HG02610 (cell line): ENCODE data around the gene TTC23L.
"Not testable (repeated sequence)": the region's sequence is repeated elsewhere in the genome, so short reads cannot be mapped to it uniquely, and the experiment has no call there.

Experiments used
- ATAC-seq: cut with Tn5 transposase; IDR thresholded peaks from one replicate; pipeline ENCODE4 v1.9.1; 2021; ENCODE audit warnings: mild to moderate bottlenecking, moderate library complexity; ENCODE audit not compliant: unreplicated experiment

Gene TTC23L, protein sequence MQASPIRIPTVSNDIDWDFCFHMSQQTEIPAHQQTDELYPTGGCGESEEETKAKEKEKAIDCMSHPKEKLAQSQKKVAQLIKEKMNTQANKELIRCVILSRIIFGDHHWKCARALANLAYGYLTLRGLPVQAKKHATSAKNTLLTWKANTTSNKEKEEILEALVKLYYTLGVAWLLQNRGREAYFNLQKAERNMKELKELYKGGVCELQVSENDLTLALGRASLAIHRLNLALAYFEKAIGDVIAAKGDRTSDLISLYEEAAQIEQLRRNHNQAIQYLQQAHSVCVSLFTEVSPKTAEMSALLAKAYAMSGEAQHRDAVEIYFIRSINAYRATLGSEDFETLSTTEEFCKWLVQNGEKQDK

GRCh38 chr5:34838785-34839714 is at the start of gene TTC23L:
TTC23L (plus strand) TSS chr5:34839164; CDS start chr5:34840672, 1,508 bp downstream.
- ATAC-seq = peak; percentile 98

- no peak for ATAC-seq
Measured at GRCh38 chr5:34789639-34790038, 49.3 kb upstream of the TTC23L start.

DNA sequence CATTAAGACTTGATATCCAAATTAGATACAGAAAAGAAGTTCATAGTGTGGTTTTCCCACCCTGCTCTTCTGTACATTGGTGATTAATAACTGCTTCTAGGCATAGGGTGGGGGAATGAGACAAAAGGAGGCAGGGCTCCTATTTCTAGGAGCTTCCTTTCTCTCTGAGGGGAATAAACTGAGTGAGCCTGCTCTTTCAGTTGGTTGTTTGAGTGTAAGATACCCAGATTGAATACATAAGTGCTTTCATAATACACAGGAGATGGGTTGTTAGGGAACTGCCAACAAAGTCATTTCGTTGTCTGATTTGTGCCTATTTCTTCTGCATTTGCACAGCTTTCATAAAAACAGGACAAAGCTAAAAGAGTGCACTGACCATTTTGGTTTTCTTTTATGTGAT is 48.9 kb upstream of the TTC23L start:
- no peak for ATAC-seq

DNA sequence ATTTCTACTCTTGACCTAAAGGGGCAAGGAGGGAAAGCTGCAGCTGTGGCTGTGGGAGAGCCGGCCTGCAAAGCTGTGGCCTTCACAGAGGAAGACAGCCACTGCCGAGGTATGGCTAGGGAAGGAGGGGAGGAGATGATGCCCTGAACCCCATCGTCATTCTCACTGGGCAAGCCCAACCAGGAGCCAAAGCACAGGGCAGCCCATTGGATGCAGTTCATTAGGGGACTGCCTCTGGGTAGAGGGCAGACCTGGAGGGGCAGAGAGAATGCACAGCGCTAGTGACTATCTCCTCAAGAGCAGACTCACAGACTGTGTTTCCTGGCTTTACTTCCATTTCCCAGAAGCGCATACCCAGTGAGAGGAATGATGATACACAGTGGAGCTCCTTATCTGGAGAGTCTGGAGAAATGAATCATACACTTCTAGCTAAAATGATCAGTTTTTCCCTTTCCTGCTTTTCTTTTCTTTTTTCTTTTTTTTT is 47.2 kb upstream of the TTC23L start:
- ATAC-seq = no peak

- ATAC-seq = no peak
Measured at GRCh38 chr5:34802834-34803563, 36.0 kb upstream of the TTC23L start.

DNA sequence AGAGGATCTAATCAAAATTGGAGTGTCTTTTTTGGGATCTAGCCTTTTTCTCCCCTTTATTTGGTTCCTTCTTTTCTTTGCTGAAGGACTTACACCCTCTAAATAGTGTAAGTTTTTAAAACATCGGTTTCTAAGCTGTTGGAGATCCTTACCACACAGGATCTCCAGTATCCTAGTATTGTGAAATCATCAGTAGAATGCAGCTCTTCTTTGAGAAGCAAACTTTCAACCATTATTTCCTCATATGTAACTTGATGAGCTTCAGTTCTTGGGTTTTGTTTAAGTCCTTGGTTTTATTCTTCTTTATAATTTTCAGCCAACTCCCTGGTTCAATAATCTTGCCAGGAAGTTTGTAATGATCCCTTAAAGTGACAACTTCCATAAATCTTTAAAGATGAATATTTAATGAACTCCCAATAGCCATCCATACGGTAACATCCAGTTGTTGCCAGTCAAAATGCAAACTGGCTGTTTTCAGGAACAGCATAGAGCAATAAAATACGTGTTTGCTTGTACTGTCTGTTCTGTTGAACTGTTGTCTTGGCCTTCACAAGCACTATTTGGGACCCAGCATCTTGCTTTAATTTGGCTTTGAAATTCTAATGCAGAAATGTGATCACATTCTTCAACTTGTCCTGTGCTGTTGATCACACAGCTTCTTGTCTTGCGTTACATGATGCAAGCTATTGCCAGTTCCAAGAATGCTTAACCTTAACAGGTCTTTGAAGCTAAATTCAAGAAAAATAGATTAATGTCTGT is 34.8 kb upstream of the TTC23L start:
- no peak for ATAC-seq

- ATAC-seq = no peak
Measured at GRCh38 chr5:34804913-34805312, 34.1 kb upstream of the TTC23L start.

DNA sequence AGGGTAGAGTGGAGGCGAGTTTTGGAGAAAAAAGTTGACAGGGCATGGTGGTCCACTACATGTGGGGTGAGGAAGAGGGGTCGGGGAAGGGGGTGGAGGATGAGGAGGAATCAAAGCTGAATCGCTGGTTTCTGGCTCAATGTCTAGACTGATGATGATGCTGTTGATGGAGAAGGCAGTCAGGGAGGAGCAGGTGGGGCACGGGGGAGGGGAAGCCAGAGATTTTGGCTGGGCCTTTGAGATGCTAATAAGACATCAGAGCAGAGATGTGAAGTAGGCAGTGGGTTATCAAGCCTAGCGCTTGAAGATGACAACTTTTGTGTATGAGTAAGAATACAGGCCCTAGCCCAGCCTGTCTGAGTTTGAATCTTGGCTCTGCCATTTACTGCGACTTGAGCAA is 32.4 kb upstream of the TTC23L start:
- ATAC-seq = no peak

DNA sequence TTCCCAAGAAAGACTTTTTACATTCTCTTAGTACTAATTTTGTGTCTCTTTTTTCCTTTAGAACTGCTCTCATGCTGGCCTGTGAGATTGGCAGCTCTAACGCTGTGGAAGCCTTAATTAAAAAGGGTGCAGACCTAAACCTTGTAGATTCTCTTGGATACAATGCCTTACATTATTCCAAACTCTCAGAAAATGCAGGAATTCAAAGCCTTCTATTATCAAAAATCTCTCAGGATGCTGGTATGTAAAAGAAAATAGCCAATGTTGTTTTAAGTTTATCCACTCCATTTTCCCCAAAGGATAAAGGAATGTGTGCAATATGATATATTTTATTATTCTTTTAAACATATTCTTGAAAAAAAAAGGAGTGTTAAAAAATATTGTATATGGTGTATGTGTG is 27.3 kb upstream of the TTC23L start:
- ATAC-seq = no peak

DNA sequence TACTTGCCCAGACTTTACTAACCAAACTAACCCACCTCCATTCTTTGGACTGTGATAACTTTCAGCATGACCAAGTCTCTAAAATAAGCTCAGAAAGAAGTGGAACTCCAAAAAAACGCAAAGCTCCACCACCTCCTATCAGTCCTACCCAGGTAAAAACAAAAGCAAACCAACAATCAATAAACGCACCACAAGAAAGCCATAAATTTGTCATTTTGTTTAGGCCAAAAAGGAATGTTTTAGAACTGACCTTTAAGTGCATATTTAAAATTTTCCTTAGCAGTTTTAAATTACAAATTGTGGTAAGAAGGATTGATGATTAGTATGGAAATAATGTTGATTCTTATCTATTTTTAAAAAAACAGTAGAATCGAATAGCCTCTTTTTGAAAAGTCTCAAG is 25.5 kb upstream of the TTC23L start:
- no peak for ATAC-seq

DNA sequence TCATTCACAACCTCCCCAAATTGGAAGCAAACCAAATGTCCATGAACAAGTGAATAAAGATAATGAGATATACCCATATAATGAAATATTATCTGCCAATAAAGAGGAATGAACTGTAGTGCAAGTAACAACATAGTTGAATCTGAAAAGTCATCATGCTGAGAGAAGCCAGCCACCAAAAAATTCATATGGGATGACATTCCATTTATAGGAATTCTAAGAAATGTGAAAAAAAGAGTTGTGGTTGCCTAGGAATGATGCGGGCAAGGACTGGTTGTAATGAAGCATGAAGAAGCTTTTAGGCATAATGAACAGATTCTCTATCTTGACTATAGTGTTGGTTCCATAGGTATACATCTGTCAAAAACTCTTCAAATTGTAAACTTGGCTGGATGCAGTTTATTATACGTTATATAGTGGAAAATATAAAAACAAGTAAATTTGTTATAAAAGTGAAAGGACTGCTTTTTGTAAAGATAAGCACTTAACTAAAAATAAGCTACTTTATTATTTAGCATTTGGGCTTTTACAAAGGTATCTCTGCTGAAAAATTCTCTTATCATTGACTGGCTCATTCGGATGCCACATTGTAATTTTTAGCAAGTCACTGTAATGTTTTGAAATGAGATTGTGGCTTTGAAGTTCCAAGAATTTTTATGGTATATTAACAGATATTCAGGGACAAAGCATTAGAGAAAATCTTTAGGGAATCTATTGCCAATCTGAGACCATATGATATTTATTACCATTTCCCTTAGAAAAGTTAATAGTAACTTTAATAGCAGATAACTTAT is 21.2 kb upstream of the TTC23L start:
- ATAC-seq = no peak

DNA sequence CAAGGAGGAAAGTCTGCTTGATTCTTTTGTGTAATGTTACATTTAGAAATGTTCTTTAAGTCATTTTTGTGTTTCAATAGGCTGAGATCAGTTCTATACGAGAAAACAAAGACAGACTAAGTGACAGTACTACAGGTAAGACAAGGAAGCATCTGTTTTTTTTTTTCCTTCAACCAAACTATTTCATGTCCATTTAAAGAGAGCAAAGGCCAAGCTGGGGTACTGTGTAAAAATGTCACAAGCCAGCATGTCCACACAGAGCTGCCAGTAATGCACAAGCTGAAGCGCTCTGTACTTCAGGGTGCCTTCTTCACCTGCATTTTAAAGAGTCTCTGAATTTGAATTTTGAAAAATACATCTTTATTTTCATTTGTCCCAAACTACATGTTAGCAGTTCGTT is 20.2 kb upstream of the TTC23L start:
- no peak for ATAC-seq

- no peak for ATAC-seq
Measured at GRCh38 chr5:34820593-34820992, 18.4 kb upstream of the TTC23L start.

DNA sequence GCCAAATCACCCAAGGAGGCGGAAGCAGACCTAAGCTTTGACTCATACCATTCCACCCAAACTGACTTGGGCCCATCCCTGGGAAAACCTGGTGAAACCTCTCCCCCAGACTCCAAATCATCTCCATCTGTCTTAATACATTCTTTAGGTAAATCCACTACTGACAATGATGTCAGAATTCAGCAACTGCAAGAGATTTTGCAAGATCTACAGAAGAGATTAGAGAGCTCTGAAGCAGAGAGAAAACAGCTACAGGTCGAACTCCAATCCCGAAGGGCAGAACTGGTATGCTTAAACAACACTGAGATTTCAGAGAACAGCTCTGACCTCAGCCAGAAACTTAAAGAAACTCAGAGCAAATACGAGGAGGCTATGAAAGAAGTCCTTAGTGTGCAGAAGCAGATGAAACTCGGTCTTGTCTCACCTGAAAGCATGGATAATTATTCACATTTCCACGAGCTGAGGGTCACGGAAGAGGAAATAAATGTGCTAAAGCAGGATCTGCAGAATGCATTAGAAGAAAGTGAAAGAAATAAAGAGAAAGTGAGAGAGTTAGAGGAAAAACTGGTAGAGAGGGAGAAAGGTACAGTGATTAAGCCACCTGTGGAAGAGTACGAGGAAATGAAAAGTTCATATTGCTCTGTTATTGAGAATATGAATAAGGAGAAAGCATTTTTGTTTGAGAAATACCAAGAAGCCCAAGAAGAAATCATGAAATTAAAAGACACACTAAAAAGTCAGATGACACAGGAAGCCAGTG is 15.8 kb upstream of the TTC23L start:
- no peak for ATAC-seq

GRCh38 chr5:34826347-34826746 is 12.6 kb upstream of the TTC23L start:
- ATAC-seq = no peak

GRCh38 chr5:34827588-34828506 is 11.1 kb upstream of the TTC23L start:
- no peak for ATAC-seq

DNA sequence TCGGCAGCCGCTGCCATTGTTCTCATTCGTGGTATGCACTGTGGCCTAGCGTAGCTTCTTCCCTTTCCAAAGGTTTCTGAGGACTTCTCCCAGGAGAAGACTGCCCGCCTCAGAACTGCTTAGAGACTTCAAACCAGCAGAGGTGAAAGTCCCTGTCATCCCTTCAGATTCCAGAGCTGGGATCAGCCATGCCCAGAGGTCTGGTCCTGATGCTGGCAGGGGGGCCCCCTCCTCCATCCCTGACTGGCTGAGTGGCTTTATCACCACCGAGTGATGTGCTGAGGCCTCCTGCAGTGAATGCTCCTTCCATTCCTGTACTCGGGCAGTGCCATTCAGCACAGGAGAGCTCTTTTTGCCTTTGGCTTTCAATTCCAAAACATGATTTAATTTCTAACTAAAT is 8.1 kb upstream of the TTC23L start:
- not testable (repeated sequence) for ATAC-seq

GRCh38 chr5:34831303-34831702 is 7.7 kb upstream of the TTC23L start:
- ATAC-seq = no peak
